Measurements from ENCODE around the gene KRTAP16-1.
"Not testable (repeated sequence)": the region's sequence is repeated elsewhere in the genome, so short reads cannot be mapped to it uniquely, and the experiment has no call there.

KRTAP16-1 gene

DNA sequence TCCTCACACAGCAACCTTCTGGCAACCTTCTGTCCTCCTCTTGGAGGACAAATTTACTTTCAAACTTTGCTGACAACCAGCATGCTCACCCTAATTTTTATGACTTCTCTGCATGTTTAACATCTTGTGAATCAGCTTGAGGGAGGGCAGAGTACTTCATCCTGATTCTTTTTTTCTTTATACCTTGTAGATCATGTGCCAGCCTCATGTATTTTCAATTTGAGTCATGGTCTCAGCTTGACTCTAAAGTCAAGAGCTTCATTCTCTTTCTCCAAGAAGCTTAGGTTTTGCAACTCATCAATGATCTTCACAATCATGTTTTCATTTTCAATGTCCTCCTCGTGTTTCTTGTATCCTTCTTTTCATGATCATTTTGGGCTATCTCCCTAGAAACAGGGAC lies 37.3 kb downstream of the KRTAP16-1 start:
- H3K36me3 ChIP-seq (ENCODE audit: insufficient read depth), result no peaks in the 10 kb centered on the region
- H3K4me1 ChIP-seq (ENCODE audit: low read depth, poor library complexity, severe bottlenecking), result no peaks in the 10 kb centered on the region
- no peak overlapping the region for H3K27ac ChIP-seq
- no peak overlapping the region for H3K4me3 ChIP-seq (IDR thresholded peaks at IDR 0.05; ENCODE audit: insufficient read depth, low read depth, low read length)
- TF ChIP-seq, protein P1, sequence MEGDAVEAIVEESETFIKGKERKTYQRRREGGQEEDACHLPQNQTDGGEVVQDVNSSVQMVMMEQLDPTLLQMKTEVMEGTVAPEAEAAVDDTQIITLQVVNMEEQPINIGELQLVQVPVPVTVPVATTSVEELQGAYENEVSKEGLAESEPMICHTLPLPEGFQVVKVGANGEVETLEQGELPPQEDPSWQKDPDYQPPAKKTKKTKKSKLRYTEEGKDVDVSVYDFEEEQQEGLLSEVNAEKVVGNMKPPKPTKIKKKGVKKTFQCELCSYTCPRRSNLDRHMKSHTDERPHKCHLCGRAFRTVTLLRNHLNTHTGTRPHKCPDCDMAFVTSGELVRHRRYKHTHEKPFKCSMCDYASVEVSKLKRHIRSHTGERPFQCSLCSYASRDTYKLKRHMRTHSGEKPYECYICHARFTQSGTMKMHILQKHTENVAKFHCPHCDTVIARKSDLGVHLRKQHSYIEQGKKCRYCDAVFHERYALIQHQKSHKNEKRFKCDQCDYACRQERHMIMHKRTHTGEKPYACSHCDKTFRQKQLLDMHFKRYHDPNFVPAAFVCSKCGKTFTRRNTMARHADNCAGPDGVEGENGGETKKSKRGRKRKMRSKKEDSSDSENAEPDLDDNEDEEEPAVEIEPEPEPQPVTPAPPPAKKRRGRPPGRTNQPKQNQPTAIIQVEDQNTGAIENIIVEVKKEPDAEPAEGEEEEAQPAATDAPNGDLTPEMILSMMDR (conservative IDR thresholded peaks at IDR 0.05; ENCODE audit: low read depth, low read length), result no peak
- no peaks in the 10 kb centered on the region for H4K20me1 ChIP-seq (ENCODE audit: insufficient read depth)
- H3K27me3 ChIP-seq (ENCODE audit: insufficient read depth, low read depth), result no peaks in the 10 kb centered on the region
- H2AFZ ChIP-seq (ENCODE audit: low read depth), result no peak overlapping the region
- H3K9ac ChIP-seq, result no peak overlapping the region
- H3K79me2 ChIP-seq (ENCODE audit: insufficient read depth, low read depth), result no peaks in the 10 kb centered on the region
- no peak overlapping the region for H3K4me2 ChIP-seq

DNA sequence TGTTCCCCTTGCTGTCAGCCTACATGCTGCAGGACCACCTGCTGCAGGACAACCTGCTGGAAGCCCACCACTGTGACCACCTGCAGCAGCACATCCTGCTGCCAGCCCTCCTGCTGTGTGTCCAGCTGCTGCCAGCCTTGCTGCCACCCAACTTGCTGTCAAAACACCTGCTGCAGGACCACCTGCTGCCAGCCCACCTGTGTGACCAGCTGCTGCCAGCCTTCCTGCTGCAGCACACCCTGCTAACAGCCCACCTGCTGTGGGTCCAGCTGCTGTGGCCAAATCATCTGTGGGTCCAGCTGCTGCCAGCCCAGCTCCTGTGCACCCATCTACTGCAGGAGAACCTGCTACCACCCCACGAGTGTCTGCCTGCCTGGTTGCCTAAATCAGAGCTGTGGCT lies 37.8 kb downstream of the KRTAP16-1 start:
- not testable (repeated sequence) for H3K4me2 ChIP-seq; H3K36me3 ChIP-seq (ENCODE audit: insufficient read depth); H3K27me3 ChIP-seq (ENCODE audit: insufficient read depth, low read depth); H4K20me1 ChIP-seq (ENCODE audit: insufficient read depth); H3K27ac ChIP-seq; H2AFZ ChIP-seq (ENCODE audit: low read depth); H3K9ac ChIP-seq; H3K4me1 ChIP-seq (ENCODE audit: low read depth, poor library complexity, severe bottlenecking); H3K79me2 ChIP-seq (ENCODE audit: insufficient read depth, low read depth); H3K4me3 ChIP-seq (IDR thresholded peaks at IDR 0.05; ENCODE audit: insufficient read depth, low read depth, low read length)

DNA sequence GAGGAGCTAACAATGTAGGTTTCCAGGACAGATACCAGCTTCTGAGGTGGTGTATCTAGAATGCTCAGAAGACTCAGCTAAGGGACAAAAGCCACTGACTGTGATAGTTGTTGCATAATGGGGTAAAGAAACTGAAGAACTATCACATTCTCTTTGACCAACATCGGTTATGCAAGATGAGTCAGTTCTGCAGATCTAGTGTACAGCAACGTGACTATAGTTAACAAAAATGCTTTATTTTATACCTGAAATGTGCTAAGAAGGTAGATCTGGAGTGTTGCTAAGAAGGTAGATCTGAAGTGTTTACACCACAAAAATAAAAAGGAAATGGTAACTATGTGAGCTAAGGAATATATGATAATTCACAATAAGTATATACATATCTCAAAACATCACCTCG lies 41.4 kb downstream of the KRTAP16-1 start:
- no peak overlapping the region for H3K9ac ChIP-seq
- H4K20me1 ChIP-seq (ENCODE audit: insufficient read depth), result no peaks in the 10 kb centered on the region
- H3K27ac ChIP-seq, result no peak overlapping the region
- no peak overlapping the region for H3K4me2 ChIP-seq
- no peak overlapping the region for H3K4me3 ChIP-seq (IDR thresholded peaks at IDR 0.05; ENCODE audit: insufficient read depth, low read depth, low read length)
- no peaks in the 10 kb centered on the region for H3K36me3 ChIP-seq (ENCODE audit: insufficient read depth)
- no peaks in the 10 kb centered on the region for H3K4me1 ChIP-seq (ENCODE audit: low read depth, poor library complexity, severe bottlenecking)
- no peaks in the 10 kb centered on the region for H3K27me3 ChIP-seq (ENCODE audit: insufficient read depth, low read depth)
- H3K79me2 ChIP-seq (ENCODE audit: insufficient read depth, low read depth), result no peaks in the 10 kb centered on the region
- TF ChIP-seq, protein P1 (conservative IDR thresholded peaks at IDR 0.05; ENCODE audit: low read depth, low read length), result no peak
- H2AFZ ChIP-seq (ENCODE audit: low read depth), result no peak overlapping the region

DNA sequence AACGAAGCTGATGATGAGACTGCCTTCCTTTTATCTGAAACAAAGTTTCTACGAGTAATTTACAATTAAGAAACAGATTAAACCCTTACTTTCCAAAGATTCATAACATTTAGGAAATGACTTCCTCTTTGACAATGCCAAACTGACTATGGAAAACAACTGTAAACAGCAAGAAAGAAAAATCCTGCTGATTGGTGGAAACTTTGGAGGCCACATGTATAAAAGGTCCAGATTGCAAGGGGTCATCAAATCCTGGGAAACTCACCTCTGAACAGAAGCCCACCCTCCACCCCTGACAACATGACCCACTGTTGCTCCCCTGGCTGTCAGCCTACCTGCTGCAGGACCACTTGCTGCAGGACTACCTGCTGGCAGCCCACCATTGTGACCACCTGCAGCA lies 44.0 kb downstream of the KRTAP16-1 start, which contains the start of gene KRTAP9-6:
KRTAP9-6 (plus strand) TSS at position 301 of the 400 bp plus-strand sequence; CDS start at position 301, 0 bp downstream.
- TF ChIP-seq, protein P1 (conservative IDR thresholded peaks at IDR 0.05; ENCODE audit: low read depth, low read length), result no peak
- no peak within 1 kb of the TSS for H3K9ac ChIP-seq
- H3K27me3 ChIP-seq (ENCODE audit: insufficient read depth, low read depth), result no peaks in the 10 kb centered on the region
- no peaks in the 10 kb centered on the region for H4K20me1 ChIP-seq (ENCODE audit: insufficient read depth)
- no peaks in the 10 kb centered on the region for H3K79me2 ChIP-seq (ENCODE audit: insufficient read depth, low read depth)
- H3K4me1 ChIP-seq (ENCODE audit: low read depth, poor library complexity, severe bottlenecking), result no peaks in the 10 kb centered on the region
- no peak within 1 kb of the TSS for H3K4me2 ChIP-seq
- no peak within 1 kb of the TSS for H2AFZ ChIP-seq (ENCODE audit: low read depth)
- H3K36me3 ChIP-seq (ENCODE audit: insufficient read depth), result no peaks in the 10 kb centered on the region
- H3K4me3 ChIP-seq (IDR thresholded peaks at IDR 0.05; ENCODE audit: insufficient read depth, low read depth, low read length), result no peak within 1 kb of the TSS
- no peak within 1 kb of the TSS for H3K27ac ChIP-seq

GRCh38 chr17:41264599-41264998 lies 44.5 kb downstream of the KRTAP16-1 start:
- Histone ChIP-seq H2AFZ (ENCODE audit: low read depth) (no peak overlapping the region), H3K9ac (no peak overlapping the region), H3K79me2 (ENCODE audit: insufficient read depth, low read depth) (no peaks in the 10 kb centered on the region), H3K4me1 (ENCODE audit: low read depth, poor library complexity, severe bottlenecking) (no peaks in the 10 kb centered on the region), H3K27me3 (ENCODE audit: insufficient read depth, low read depth) (no peaks in the 10 kb centered on the region), H3K4me3 (IDR thresholded peaks at IDR 0.05; ENCODE audit: insufficient read depth, low read depth, low read length) (no peak overlapping the region), H3K4me2 (no peak overlapping the region), H3K27ac (no peak overlapping the region), H4K20me1 (ENCODE audit: insufficient read depth) (no peaks in the 10 kb centered on the region), H3K36me3 (ENCODE audit: insufficient read depth) (no peaks in the 10 kb centered on the region)
- TF ChIP-seq, protein P1 (conservative IDR thresholded peaks at IDR 0.05; ENCODE audit: low read depth, low read length), result no peak
